ENCODE results near the gene ENTPD8.

GRCh38 chr9:137484551-137485315 is 43.6 kb upstream of the ENTPD8 start:
- TF ChIP-seq EZH2phosphoT487 (IDR thresholded peaks at IDR 0.05; ENCODE audit: low read depth): no peak
- no peak for TF ChIP-seq CTCF (IDR thresholded peaks at IDR 0.05; ENCODE audit: low read depth, low read length)
